ENCODE results near the gene IPP. TPM values are rescaled to one million over a fixed set of nuclear protein-coding genes. Genes with fewer than 3 reads are reported as not detected.

The IPP gene
- total RNA-seq, 2 donors from 2014 or later, result 7.2 to 8.2 TPM

- no peaks in the 10 kb centered on the region for H3K27me3 ChIP-seq
- no peak for DNase-seq (ENCODE audit: low spot score)
- H3K4me3 ChIP-seq, result no peak overlapping the region
- no peaks in the 10 kb centered on the region for H3K9me3 ChIP-seq
- H3K4me1 ChIP-seq, result no peaks in the 10 kb centered on the region
- peaks cover 84% of the 10 kb centered on the region for H3K36me3 ChIP-seq
- TF ChIP-seq CTCF (IDR thresholded peaks at IDR 0.05), result no peak
- H3K27ac ChIP-seq, result no peak overlapping the region
Measured at GRCh38 chr1:45656573-45657226, 93.8 kb downstream of the IPP start.

- H3K27me3 ChIP-seq, result no peaks in the 10 kb centered on the region
- H3K27ac ChIP-seq, result no peak overlapping the region
- H3K9me3 ChIP-seq, result no peaks in the 10 kb centered on the region
- no peak for DNase-seq (ENCODE audit: low spot score)
- peaks cover 93% of the 10 kb centered on the region for H3K36me3 ChIP-seq
- no peaks in the 10 kb centered on the region for H3K4me1 ChIP-seq
- H3K4me3 ChIP-seq, result no peak overlapping the region
- TF ChIP-seq CTCF (IDR thresholded peaks at IDR 0.05), result no peak
Measured at GRCh38 chr1:45654540-45655280, 95.7 kb downstream of the IPP start.

Other genes with a start within 250 kb of the IPP start
- 100 to 1,000 TPM; 371 to 655 TPM for gene PRDX1, start 228.8 kb downstream of the IPP start, total RNA-seq
- 10 to 100 TPM; 47.2 to 53.3 TPM for gene AKR1A1, start 199.8 kb downstream of the IPP start, total RNA-seq
- 10 to 100 TPM; 30.6 to 32.3 TPM for gene NASP, start 166.6 kb downstream of the IPP start, total RNA-seq
- gene CCDC17, start 126.6 kb downstream of the IPP start, total RNA-seq, result under 1 TPM; 0.39 to 0.52 TPM
- 100 to 1,000 TPM in 1 of 2 donors, 10 to 100 TPM in 1; 77.3 to 106 TPM for gene GPBP1L1, start 64.1 kb downstream of the IPP start, total RNA-seq
- 10 to 100 TPM; 27.7 to 38.2 TPM for gene TMEM69, start 62.5 kb downstream of the IPP start, total RNA-seq
- 10 to 100 TPM; 44.5 to 52.1 TPM for gene MAST2, start 53.0 kb upstream of the IPP start, total RNA-seq

Measured in right atrium auricular region (tissue), 2 donors.